OCI-LY1 (cell line): Measurements from ENCODE around the gene TM2D3.

ENCODE experiments used
- CTCF ChIP-seq: fragments of 200-600 bp; sonication (generic), shearing (Covaris generic); IDR thresholded peaks from 2 replicates; pipeline ENCODE4 v1.5.1; 2017; ENCODE audit warnings: mild to moderate bottlenecking, antibody characterized with exemption, low read length, moderate library complexity, mixed read lengths
- EZH2 ChIP-seq: fragments of 200-600 bp; sonication (generic), shearing (Covaris generic); IDR thresholded peaks from 2 replicates; pipeline ENCODE4 v1.8.0; 2017; ENCODE audit warnings: borderline replicate concordance, mixed run types, mild to moderate bottlenecking, antibody characterized with exemption, low read length, moderate library complexity, mixed read lengths

GRCh38 chr15:101597360-101597928 lies 54.7 kb downstream of the TM2D3 start:
- TF ChIP-seq CTCF (no peak), EZH2 (no peak)
